Measurements from ENCODE around the gene TMEM39B. TPM values are rescaled to one million over a fixed set of nuclear protein-coding genes. Genes with fewer than 3 reads are reported as not detected.
"Not testable (repeated sequence)": the region's sequence is repeated elsewhere in the genome, so short reads cannot be mapped to it uniquely, and the experiment has no call there.

TMEM39B gene
- total RNA-seq, 4 donors from 2014 or later = 2.9 to 6.1 (median 4.8) TPM

DNA sequence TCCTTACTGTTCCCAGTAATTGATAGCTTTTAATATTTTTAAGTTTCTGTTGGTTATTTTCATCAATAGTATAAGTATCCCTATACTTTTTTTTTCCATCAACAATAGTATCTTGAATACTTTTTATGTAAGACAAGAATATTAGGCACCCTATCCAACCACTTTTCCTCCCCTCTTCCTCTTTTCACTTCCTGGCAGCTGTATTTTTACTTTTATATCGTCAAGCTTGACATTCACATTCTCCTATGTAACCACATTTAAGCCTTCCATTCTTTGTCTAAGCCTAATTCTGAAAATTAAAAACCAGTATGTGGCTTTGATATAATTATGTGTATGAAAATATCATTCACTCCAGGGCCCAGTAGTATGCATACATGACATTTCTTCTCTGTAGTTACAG lies 9.3 kb downstream of the TMEM39B start:
- TF ChIP-seq POLR2A (IDR thresholded peaks at IDR 0.05; ENCODE audit: low read depth) (no peak), POLR2AphosphoS5 (IDR thresholded peaks at IDR 0.05) (no peak), EP300 (IDR thresholded peaks at IDR 0.05) (no peak)
- TF ChIP-seq, protein P1, sequence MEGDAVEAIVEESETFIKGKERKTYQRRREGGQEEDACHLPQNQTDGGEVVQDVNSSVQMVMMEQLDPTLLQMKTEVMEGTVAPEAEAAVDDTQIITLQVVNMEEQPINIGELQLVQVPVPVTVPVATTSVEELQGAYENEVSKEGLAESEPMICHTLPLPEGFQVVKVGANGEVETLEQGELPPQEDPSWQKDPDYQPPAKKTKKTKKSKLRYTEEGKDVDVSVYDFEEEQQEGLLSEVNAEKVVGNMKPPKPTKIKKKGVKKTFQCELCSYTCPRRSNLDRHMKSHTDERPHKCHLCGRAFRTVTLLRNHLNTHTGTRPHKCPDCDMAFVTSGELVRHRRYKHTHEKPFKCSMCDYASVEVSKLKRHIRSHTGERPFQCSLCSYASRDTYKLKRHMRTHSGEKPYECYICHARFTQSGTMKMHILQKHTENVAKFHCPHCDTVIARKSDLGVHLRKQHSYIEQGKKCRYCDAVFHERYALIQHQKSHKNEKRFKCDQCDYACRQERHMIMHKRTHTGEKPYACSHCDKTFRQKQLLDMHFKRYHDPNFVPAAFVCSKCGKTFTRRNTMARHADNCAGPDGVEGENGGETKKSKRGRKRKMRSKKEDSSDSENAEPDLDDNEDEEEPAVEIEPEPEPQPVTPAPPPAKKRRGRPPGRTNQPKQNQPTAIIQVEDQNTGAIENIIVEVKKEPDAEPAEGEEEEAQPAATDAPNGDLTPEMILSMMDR (IDR thresholded peaks at IDR 0.05) = no peak
- WGBS = 58% methylated on average over 1 of the region's 1 CpG
- Histone ChIP-seq H3K4me3 (no peak overlapping the region), H3K4me1 (no peaks in the 10 kb centered on the region), H3K27me3 (no peaks in the 10 kb centered on the region), H3K27ac (replicated peaks in 1 of 4) (no peak overlapping the region), H3K36me3 (peaks cover 21 to 92% (median 65%) of the 10 kb centered on the region in 4 donors), H3K9me3 (no peaks in the 10 kb centered on the region)
- DNase-seq (ENCODE audit: extremely low spot score) = no peak
- intact Hi-C loops (cut with DNase I) = no loop called here

DNA sequence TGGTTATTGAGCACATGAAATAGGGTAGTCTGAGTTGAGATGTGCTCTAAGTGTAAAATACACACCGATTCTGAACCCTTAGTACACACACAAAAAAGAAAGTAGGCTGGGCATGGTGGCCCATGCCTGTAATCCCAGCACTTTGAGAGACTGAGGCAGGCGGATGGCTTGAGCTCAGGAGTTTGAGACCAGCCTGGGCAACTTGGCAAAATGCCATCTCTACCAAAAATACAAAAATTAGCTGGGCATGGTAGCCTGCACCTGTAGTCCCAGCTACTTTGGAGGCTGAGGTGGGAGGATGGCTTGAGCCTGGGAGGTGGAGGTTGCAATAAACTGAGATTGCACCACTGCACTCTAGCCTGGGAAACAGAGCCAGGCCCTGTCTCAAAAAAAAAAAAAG lies 13.6 kb downstream of the TMEM39B start:
- H3K27me3 ChIP-seq; DNase-seq (ENCODE audit: extremely low spot score); H3K27ac ChIP-seq (replicated peaks in 1 of 4); H3K4me1 ChIP-seq; H3K9me3 ChIP-seq; H3K4me3 ChIP-seq; intact Hi-C loops (cut with DNase I): not testable (repeated sequence)
- 89% methylated on average over 1 of the region's 2 CpGs for WGBS
- H3K36me3 ChIP-seq = peaks cover 6 to 74% (median 43%) of the 10 kb centered on the region in 4 donors

- no peaks in the 10 kb centered on the region for H3K4me1 ChIP-seq
- intact Hi-C loops (cut with DNase I) = no loop called here
- no peak overlapping the region for H3K27ac ChIP-seq (replicated peaks in 1 of 4)
- TF ChIP-seq POLR2A (IDR thresholded peaks at IDR 0.05; ENCODE audit: low read depth) (no peak), EP300 (IDR thresholded peaks at IDR 0.05) (no peak), POLR2AphosphoS5 (IDR thresholded peaks at IDR 0.05) (no peak)
- TF ChIP-seq, protein P1 (IDR thresholded peaks at IDR 0.05) = no peak
- H3K27me3 ChIP-seq = no peaks in the 10 kb centered on the region
- H3K4me3 ChIP-seq = no peak overlapping the region
- 95% methylated on average over 7 of the region's 8 CpGs for WGBS
- peaks cover 37 to 79% (median 64%) of the 10 kb centered on the region in 4 donors for H3K36me3 ChIP-seq
- no peak for DNase-seq (ENCODE audit: extremely low spot score)
- no peaks in the 10 kb centered on the region for H3K9me3 ChIP-seq
Measured at GRCh38 chr1:32091176-32091575, 18.4 kb downstream of the TMEM39B start.

- Histone ChIP-seq H3K4me1 (no peaks in the 10 kb centered on the region), H3K27me3 (no peaks in the 10 kb centered on the region), H3K36me3 (peaks cover 37 to 79% (median 64%) of the 10 kb centered on the region in 4 donors), H3K4me3 (no peak overlapping the region), H3K9me3 (no peaks in the 10 kb centered on the region), H3K27ac (replicated peaks in 1 of 4) (no peak overlapping the region)
- TF ChIP-seq POLR2A (IDR thresholded peaks at IDR 0.05; ENCODE audit: low read depth) = no peak
- TF ChIP-seq, protein P1 (IDR thresholded peaks at IDR 0.05) = no peak
- no peak for TF ChIP-seq EP300 (IDR thresholded peaks at IDR 0.05)
- TF ChIP-seq POLR2AphosphoS5 (IDR thresholded peaks at IDR 0.05) = no peak
- intact Hi-C loops (cut with DNase I) = no loop called here
- 95% methylated on average over 14 of the region's 15 CpGs for WGBS
- DNase-seq (ENCODE audit: extremely low spot score) = no peak
Measured at GRCh38 chr1:32091591-32091990, 18.9 kb downstream of the TMEM39B start.

- H3K4me3 ChIP-seq = no peak overlapping the region
- WGBS = 96% methylated on average over 5 of the region's 11 CpGs
- TF ChIP-seq EP300 (IDR thresholded peaks at IDR 0.05) (no peak), POLR2AphosphoS5 (IDR thresholded peaks at IDR 0.05) (no peak), POLR2A (IDR thresholded peaks at IDR 0.05; ENCODE audit: low read depth) (no peak)
- TF ChIP-seq, protein P1 (IDR thresholded peaks at IDR 0.05) = no peak
- H3K4me1 ChIP-seq = no peaks in the 10 kb centered on the region
- no peak for DNase-seq (ENCODE audit: extremely low spot score)
- H3K27ac ChIP-seq (replicated peaks in 1 of 4) = no peak overlapping the region
- intact Hi-C loops (cut with DNase I) = no loop called here
- H3K27me3 ChIP-seq = no peaks in the 10 kb centered on the region
- peaks cover 39 to 93% (median 78%) of the 10 kb centered on the region in 4 donors for H3K36me3 ChIP-seq
- no peaks in the 10 kb centered on the region for H3K9me3 ChIP-seq
Measured at GRCh38 chr1:32094746-32095521, 22.2 kb downstream of the TMEM39B start.
